HG03442 (cell line): ENCODE data around the gene PHC2.

Source experiments
- ATAC-seq: cut with Tn5 transposase; IDR thresholded peaks from one replicate; pipeline ENCODE4 v1.9.1; 2021; ENCODE audit warnings: mild to moderate bottlenecking, moderate library complexity; ENCODE audit not compliant: unreplicated experiment

Gene PHC2

GRCh38 chr1:33334081-33334552 is 96.8 kb downstream of the PHC2 start:
- ATAC-seq, result no peak

GRCh38 chr1:33332881-33333280 is 98.0 kb downstream of the PHC2 start:
- no peak for ATAC-seq

- ATAC-seq, result no peak
Measured at GRCh38 chr1:33332357-33332789, 98.5 kb downstream of the PHC2 start.

- ATAC-seq, result no peak
Measured at GRCh38 chr1:33331444-33332356, 99.2 kb downstream of the PHC2 start.

- ATAC-seq, result no peak
Measured at GRCh38 chr1:33330906-33331305, 100.0 kb downstream of the PHC2 start.

- no peak for ATAC-seq
Measured at GRCh38 chr1:33330361-33330890, 100.5 kb downstream of the PHC2 start.

GRCh38 chr1:33329600-33330305 is 101.1 kb downstream of the PHC2 start:
- no peak for ATAC-seq

GRCh38 chr1:33328817-33329216 is 102.1 kb downstream of the PHC2 start:
- no peak for ATAC-seq

GRCh38 chr1:33327587-33328325 is 103.1 kb downstream of the PHC2 start:
- no peak for ATAC-seq

- no peak for ATAC-seq
Measured at GRCh38 chr1:33326785-33327184, 104.1 kb downstream of the PHC2 start.

- ATAC-seq, result no peak
Measured at GRCh38 chr1:33324677-33325575, 106.0 kb downstream of the PHC2 start.

- ATAC-seq, result no peak
Measured at GRCh38 chr1:33323663-33324477, 107.0 kb downstream of the PHC2 start.

- no peak for ATAC-seq
Measured at GRCh38 chr1:33322870-33323585, 107.9 kb downstream of the PHC2 start.

GRCh38 chr1:33322109-33322508 is 108.8 kb downstream of the PHC2 start:
- ATAC-seq, result no peak

GRCh38 chr1:33321178-33321577 is 109.7 kb downstream of the PHC2 start:
- ATAC-seq, result no peak

- ATAC-seq, result no peak
Measured at GRCh38 chr1:33320619-33321165, 110.2 kb downstream of the PHC2 start, which contains the start of gene A3GALT2. Gene A3GALT2, minus strand, starts transcription at chr1:33321098. Its CDS starts 0 bp downstream, at chr1:33321098.

GRCh38 chr1:33319949-33320618 is 110.8 kb downstream of the PHC2 start:
- ATAC-seq, result no peak
